HEK293 (cell line): ENCODE data around the gene XPNPEP2.
A peak's percentile ranks its signal among the peaks of the same experiment; 100 is the strongest.

Experiments
- CTCF ChIA-PET: fragments of 350-600 bp; formaldehyde crosslinking; extraction: SDS; loops from one replicate; lab custom pipeline; 2021; ENCODE audit warnings: antibody characterized with exemption; lab: Yijun Ruan, JAX
- POLR2A ChIA-PET: fragments of 300-600 bp; formaldehyde crosslinking; extraction: SDS; loops from one replicate; lab custom pipeline; 2020; ENCODE audit warnings: antibody characterized with exemption, inconsistent platforms; lab: Yijun Ruan, JAX
- H3K27ac ChIP-seq: fragments of 200-500 bp; sonication (Bioruptor generic); 2 replicates; pipeline ENCODE4 v1.5.1; 2014; ENCODE audit warnings: low read depth, low read length, control low read depth, inconsistent platforms; ENCODE audit errors: extremely low read depth
- H3K36me3 ChIP-seq, 2 experiments: fragments of 200-500 bp in 1 of 2; sonication (Bioruptor generic) in 1 of 2; 1 replicate in 1 of 2; 2 replicates in 1 of 2; pipeline ENCODE4 v1.5.1; 2014 to 2017; ENCODE audit warnings: inconsistent platforms in 2 of 2, low read length in 2 of 2; ENCODE audit not compliant: control insufficient read depth in 2 of 2, insufficient read depth in 1 of 2
- H3K4me1 ChIP-seq: fragments of 200-500 bp; sonication (Bioruptor generic); 2 replicates; pipeline ENCODE4 v1.5.1; 2014; ENCODE audit warnings: mild to moderate bottlenecking, low read length, inconsistent platforms; ENCODE audit not compliant: control insufficient read depth, insufficient read depth
- H3K4me3 ChIP-seq: 2 replicates; pipeline ENCODE4 v1.5.1; 2011; ENCODE audit warnings: low read depth, mild to moderate bottlenecking, control low read depth, low read length, moderate library complexity
- H3K9me3 ChIP-seq: fragments of 200-500 bp; sonication (Bioruptor generic); 2 replicates; pipeline ENCODE4 v1.5.1; 2014; ENCODE audit warnings: low read depth, low read length, inconsistent platforms; ENCODE audit not compliant: control insufficient read depth, insufficient read depth
- SCRT2 ChIP-seq: fragments of 450-650 bp; formaldehyde crosslinking; IDR thresholded peaks from 2 replicates; pipeline ENCODE4 v1.5.1; 2016; ENCODE audit warnings: missing biosample characterization, missing genetic modification characterization
- TRIM28 ChIP-seq: IDR thresholded peaks from 2 replicates; pipeline ENCODE4 v1.6.1; 2011; ENCODE audit warnings: low read length, control low read depth, borderline replicate concordance
- YY2 ChIP-seq: fragments of 450-650 bp; formaldehyde crosslinking; IDR thresholded peaks from 2 replicates; pipeline ENCODE4 v1.5.1; 2016; ENCODE audit warnings: missing biosample characterization, missing genetic modification characterization
- ZBTB20 ChIP-seq: fragments of 450-650 bp; formaldehyde crosslinking; IDR thresholded peaks from 2 replicates; pipeline ENCODE4 v1.5.1; 2016; ENCODE audit warnings: missing biosample characterization, missing genetic modification characterization
- ZBTB8A ChIP-seq: fragments of 450-650 bp; formaldehyde crosslinking; IDR thresholded peaks from 2 replicates; pipeline ENCODE4 v1.5.1; 2016; ENCODE audit warnings: missing biosample characterization, missing genetic modification characterization
- ZNF10 ChIP-seq: fragments of 450-650 bp; formaldehyde crosslinking; IDR thresholded peaks from 2 replicates; pipeline ENCODE4 v1.5.1; 2017; ENCODE audit warnings: missing biosample characterization, missing genetic modification characterization
- ZNF112 ChIP-seq: fragments of 450-650 bp; formaldehyde crosslinking; IDR thresholded peaks from 2 replicates; pipeline ENCODE4 v1.5.0; 2017; ENCODE audit warnings: missing biosample characterization, missing genetic modification characterization
- ZNF529 ChIP-seq: fragments of 450-650 bp; formaldehyde crosslinking; IDR thresholded peaks from 2 replicates; pipeline ENCODE4 v1.5.1; 2017; ENCODE audit warnings: missing genetic modification characterization, missing biosample characterization; ENCODE audit not compliant: insufficient replicate concordance
- ZNF660 ChIP-seq: fragments of 450-650 bp; IDR thresholded peaks from 2 replicates; pipeline ENCODE4 v1.5.1; 2018; ENCODE audit warnings: missing biosample characterization, mild to moderate bottlenecking, missing genetic modification characterization
- ZNF776 ChIP-seq: fragments of 450-650 bp; formaldehyde crosslinking; IDR thresholded peaks from 2 replicates; pipeline ENCODE4 v1.5.0; 2017; ENCODE audit warnings: missing biosample characterization, missing genetic modification characterization, borderline replicate concordance
- ZNF791 ChIP-seq: fragments of 450-650 bp; formaldehyde crosslinking; IDR thresholded peaks from 2 replicates; pipeline ENCODE4 v1.5.1; 2016; ENCODE audit warnings: missing biosample characterization, missing genetic modification characterization
- TF ChIP-seq, protein P1 (sequence below): fragments of 450-650 bp; formaldehyde crosslinking; IDR thresholded peaks from 2 replicates; pipeline ENCODE4 v1.5.1; 2016; ENCODE audit warnings: missing biosample characterization, missing genetic modification characterization
- TF ChIP-seq, protein P2 (sequence below): fragments of 450-650 bp; formaldehyde crosslinking; IDR thresholded peaks from 2 replicates; pipeline ENCODE4 v1.5.1; 2016; ENCODE audit warnings: missing biosample characterization, missing genetic modification characterization
- TF ChIP-seq, protein P3 (sequence below): fragments of 450-650 bp; IDR thresholded peaks from 2 replicates; pipeline ENCODE4 v1.5.1; 2018; ENCODE audit warnings: missing biosample characterization, mild to moderate bottlenecking, missing genetic modification characterization
- TF ChIP-seq, protein P4 (sequence below): fragments of 450-650 bp; formaldehyde crosslinking; IDR thresholded peaks from 2 replicates; pipeline ENCODE4 v1.5.1; 2016; ENCODE audit warnings: missing biosample characterization, missing genetic modification characterization
- TF ChIP-seq, protein P5 (sequence below): fragments of 450-650 bp; formaldehyde crosslinking; IDR thresholded peaks from 2 replicates; pipeline ENCODE4 v1.5.0; 2017; ENCODE audit warnings: missing biosample characterization, missing genetic modification characterization, borderline replicate concordance
- TF ChIP-seq, protein P6 (sequence below): fragments of 450-650 bp; formaldehyde crosslinking; IDR thresholded peaks from 2 replicates; pipeline ENCODE4 v1.5.1; 2016; ENCODE audit warnings: missing biosample characterization, missing genetic modification characterization

The XPNPEP2 gene

DNA sequence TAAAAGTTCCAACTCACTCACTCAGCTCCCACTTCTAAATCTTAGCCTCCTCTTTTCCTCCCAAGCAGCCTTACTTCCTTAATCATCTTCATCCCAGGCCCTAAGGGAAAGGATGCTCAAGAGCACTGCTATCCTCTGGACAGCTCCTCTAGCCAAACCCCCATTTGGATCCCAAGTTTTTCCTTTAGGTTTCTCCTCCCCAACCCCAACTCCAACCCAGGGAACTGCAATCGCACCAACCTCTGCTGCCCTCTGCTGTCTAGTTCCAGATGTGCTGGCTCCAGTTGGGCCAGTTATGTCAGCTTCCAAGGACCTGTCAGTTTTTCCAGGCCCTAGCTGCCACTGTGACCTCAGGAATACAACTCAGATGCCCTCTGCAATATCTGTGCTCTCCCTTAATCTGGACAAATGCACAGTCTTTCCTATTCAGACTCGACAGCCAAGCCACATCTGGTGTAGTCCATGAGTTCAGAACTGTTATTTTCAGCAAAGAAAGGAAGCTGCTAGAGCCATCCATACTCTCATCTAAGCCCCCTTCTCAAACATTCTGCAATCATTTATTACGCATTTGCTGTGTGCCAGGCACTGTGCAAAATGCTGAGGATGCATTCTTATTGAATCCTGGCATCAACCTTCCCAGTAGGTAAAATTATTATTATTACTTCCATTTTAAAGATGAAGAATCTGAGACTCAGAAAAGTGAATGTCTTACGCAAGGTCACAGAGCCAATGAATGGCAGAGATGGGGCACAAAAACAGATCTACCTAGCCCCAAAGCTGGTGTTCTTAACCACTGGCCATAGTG lies 12.3 kb upstream of the XPNPEP2 start (continued):
- TF ChIP-seq, protein P1, sequence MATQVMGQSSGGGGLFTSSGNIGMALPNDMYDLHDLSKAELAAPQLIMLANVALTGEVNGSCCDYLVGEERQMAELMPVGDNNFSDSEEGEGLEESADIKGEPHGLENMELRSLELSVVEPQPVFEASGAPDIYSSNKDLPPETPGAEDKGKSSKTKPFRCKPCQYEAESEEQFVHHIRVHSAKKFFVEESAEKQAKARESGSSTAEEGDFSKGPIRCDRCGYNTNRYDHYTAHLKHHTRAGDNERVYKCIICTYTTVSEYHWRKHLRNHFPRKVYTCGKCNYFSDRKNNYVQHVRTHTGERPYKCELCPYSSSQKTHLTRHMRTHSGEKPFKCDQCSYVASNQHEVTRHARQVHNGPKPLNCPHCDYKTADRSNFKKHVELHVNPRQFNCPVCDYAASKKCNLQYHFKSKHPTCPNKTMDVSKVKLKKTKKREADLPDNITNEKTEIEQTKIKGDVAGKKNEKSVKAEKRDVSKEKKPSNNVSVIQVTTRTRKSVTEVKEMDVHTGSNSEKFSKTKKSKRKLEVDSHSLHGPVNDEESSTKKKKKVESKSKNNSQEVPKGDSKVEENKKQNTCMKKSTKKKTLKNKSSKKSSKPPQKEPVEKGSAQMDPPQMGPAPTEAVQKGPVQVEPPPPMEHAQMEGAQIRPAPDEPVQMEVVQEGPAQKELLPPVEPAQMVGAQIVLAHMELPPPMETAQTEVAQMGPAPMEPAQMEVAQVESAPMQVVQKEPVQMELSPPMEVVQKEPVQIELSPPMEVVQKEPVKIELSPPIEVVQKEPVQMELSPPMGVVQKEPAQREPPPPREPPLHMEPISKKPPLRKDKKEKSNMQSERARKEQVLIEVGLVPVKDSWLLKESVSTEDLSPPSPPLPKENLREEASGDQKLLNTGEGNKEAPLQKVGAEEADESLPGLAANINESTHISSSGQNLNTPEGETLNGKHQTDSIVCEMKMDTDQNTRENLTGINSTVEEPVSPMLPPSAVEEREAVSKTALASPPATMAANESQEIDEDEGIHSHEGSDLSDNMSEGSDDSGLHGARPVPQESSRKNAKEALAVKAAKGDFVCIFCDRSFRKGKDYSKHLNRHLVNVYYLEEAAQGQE (tag by site-specific recombination), result peak; percentile 99
- no peak for TF ChIP-seq ZNF660 (tag by site-specific recombination)
- TF ChIP-seq, protein P2, sequence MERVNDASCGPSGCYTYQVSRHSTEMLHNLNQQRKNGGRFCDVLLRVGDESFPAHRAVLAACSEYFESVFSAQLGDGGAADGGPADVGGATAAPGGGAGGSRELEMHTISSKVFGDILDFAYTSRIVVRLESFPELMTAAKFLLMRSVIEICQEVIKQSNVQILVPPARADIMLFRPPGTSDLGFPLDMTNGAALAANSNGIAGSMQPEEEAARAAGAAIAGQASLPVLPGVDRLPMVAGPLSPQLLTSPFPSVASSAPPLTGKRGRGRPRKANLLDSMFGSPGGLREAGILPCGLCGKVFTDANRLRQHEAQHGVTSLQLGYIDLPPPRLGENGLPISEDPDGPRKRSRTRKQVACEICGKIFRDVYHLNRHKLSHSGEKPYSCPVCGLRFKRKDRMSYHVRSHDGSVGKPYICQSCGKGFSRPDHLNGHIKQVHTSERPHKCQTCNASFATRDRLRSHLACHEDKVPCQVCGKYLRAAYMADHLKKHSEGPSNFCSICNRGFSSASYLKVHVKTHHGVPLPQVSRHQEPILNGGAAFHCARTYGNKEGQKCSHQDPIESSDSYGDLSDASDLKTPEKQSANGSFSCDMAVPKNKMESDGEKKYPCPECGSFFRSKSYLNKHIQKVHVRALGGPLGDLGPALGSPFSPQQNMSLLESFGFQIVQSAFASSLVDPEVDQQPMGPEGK (tag by site-specific recombination), result no peak
- TF ChIP-seq, protein P3, sequence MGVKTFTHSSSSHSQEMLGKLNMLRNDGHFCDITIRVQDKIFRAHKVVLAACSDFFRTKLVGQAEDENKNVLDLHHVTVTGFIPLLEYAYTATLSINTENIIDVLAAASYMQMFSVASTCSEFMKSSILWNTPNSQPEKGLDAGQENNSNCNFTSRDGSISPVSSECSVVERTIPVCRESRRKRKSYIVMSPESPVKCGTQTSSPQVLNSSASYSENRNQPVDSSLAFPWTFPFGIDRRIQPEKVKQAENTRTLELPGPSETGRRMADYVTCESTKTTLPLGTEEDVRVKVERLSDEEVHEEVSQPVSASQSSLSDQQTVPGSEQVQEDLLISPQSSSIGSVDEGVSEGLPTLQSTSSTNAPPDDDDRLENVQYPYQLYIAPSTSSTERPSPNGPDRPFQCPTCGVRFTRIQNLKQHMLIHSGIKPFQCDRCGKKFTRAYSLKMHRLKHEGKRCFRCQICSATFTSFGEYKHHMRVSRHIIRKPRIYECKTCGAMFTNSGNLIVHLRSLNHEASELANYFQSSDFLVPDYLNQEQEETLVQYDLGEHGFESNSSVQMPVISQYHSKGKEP, result no peak
- TF ChIP-seq ZNF10 (tag by site-specific recombination), result no peak

DNA sequence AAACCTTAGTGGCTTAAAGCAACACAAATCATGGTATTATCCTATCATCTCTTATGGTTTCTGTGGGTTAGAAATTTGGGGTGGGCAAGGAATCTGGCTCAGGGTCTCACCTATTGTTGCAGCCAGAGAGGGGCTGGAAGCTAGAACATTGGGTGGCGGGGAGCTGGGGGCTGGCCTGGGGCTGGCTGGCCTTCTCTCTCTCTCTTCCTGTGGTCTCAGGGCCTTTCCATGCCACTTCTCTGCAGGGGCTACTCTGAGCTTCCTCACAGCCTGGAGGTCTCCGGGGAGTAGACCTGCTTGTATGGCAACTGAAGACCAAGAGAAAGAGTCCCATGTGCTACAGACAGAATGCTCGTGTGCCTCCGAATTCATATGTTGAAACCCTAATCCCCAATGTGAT lies 10.7 kb upstream of the XPNPEP2 start:
- H3K27ac ChIP-seq, result no peak overlapping the region
- POLR2A ChIA-PET, result no interaction called here
- H3K9me3 ChIP-seq, result no peaks in the 10 kb centered on the region
- TF ChIP-seq ZNF791 (tag by site-specific recombination) (no peak), SCRT2 (tag by site-specific recombination) (no peak), TRIM28 (no peak), ZNF776 (tag by site-specific recombination) (no peak)
- no peak overlapping the region for H3K4me3 ChIP-seq
- H3K4me1 ChIP-seq, result no peaks in the 10 kb centered on the region
- H3K36me3 ChIP-seq, result no peaks in the 10 kb centered on the region
- CTCF ChIA-PET, result interaction anchor here (0.6 to 9.0 kb wide), 4 partner anchors 9 to 756 kb away, joined by 3 to 154 read pairs (median 31); no protein-coding TSS in a partner anchor

DNA sequence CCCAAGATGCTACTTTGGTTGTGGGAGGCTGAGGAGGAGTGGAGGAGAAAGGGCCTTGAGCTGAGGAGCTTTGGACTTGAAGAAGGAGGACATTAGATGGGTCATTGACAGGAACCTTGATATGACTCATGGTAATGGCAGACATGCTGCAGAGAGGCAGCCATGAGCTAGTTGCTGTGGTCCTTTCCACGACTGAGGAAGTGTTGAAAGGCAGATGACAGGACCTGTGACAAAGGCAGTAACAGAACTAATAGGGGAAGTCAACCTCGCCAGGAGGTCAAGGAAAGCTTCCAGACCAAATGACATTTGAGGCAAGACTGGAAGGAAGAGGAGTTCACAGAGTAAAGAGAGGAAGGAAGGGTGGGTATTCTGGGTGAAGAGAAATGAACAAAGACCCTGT lies 7.6 kb upstream of the XPNPEP2 start:
- POLR2A ChIA-PET, result no interaction called here
- TF ChIP-seq, protein P4, sequence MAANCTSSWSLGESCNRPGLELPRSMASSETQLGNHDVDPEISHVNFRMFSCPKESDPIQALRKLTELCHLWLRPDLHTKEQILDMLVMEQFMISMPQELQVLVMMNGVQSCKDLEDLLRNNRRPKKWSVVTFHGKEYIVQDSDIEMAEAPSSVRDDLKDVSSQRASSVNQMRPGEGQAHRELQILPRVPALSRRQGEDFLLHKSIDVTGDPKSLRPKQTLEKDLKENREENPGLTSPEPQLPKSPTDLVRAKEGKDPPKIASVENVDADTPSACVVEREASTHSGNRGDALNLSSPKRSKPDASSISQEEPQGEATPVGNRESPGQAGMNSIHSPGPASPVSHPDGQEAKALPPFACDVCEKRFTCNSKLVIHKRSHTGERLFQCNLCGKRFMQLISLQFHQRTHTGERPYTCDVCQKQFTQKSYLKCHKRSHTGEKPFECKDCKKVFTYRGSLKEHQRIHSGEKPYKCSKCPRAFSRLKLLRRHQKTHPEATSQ, result no peak
- TF ChIP-seq ZBTB8A (tag by site-specific recombination), result no peak
- no peak for TF ChIP-seq ZBTB20 (tag by site-specific recombination)
- TF ChIP-seq ZNF112, result no peak
- TF ChIP-seq, protein P2 (tag by site-specific recombination), result no peak
- TF ChIP-seq, protein P5, sequence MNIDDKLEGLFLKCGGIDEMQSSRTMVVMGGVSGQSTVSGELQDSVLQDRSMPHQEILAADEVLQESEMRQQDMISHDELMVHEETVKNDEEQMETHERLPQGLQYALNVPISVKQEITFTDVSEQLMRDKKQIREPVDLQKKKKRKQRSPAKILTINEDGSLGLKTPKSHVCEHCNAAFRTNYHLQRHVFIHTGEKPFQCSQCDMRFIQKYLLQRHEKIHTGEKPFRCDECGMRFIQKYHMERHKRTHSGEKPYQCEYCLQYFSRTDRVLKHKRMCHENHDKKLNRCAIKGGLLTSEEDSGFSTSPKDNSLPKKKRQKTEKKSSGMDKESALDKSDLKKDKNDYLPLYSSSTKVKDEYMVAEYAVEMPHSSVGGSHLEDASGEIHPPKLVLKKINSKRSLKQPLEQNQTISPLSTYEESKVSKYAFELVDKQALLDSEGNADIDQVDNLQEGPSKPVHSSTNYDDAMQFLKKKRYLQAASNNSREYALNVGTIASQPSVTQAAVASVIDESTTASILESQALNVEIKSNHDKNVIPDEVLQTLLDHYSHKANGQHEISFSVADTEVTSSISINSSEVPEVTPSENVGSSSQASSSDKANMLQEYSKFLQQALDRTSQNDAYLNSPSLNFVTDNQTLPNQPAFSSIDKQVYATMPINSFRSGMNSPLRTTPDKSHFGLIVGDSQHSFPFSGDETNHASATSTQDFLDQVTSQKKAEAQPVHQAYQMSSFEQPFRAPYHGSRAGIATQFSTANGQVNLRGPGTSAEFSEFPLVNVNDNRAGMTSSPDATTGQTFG, result no peak
- TF ChIP-seq YY2 (tag by site-specific recombination), result no peak
- TF ChIP-seq, protein P6, sequence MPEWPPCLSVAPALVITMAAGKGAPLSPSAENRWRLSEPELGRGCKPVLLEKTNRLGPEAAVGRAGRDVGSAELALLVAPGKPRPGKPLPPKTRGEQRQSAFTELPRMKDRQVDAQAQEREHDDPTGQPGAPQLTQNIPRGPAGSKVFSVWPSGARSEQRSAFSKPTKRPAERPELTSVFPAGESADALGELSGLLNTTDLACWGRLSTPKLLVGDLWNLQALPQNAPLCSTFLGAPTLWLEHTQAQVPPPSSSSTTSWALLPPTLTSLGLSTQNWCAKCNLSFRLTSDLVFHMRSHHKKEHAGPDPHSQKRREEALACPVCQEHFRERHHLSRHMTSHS (tag by site-specific recombination), result no peak
- TF ChIP-seq ZNF529 (tag by site-specific recombination), result no peak

More for the DNA sequence above, 7.6 kb upstream of the XPNPEP2 start:
- no peaks in the 10 kb centered on the region for H3K36me3 ChIP-seq
- H3K9me3 ChIP-seq, result no peaks in the 10 kb centered on the region
- H3K27ac ChIP-seq, result no peak overlapping the region
- no peak overlapping the region for H3K4me3 ChIP-seq
- CTCF ChIA-PET, result no interaction called here
- H3K4me1 ChIP-seq, result no peaks in the 10 kb centered on the region
